ENCODE results near the gene CD300C.
"Not testable (repeated sequence)": the region's sequence is repeated elsewhere in the genome, so short reads cannot be mapped to it uniquely, and the experiment has no call there.

The CD300C gene

DNA sequence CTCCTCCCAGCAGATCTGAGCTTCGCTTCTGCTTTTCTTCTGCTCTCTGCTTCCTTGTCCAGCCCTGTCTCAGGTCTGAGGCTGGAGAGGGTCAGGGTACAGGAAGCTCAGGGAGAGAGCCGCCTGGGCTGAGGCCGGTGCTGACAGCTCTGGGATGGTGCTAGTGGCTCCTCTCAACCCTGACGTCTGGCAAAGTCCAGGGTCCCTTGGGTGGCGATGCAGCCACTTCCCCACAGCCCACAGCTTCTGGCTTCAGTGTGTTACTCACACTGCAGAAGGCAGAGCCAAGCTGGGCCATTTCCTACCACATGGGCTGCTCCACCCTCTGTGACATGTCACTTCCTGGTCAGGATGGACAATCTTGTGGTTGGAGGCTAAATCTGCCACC, at the start of gene CD300C:
TSS of gene CD300C (minus strand) at position 273 of the 388 bp plus-strand sequence. CDS start 333 bp downstream, outside the sequence.
- DNase-seq: no peak

DNA sequence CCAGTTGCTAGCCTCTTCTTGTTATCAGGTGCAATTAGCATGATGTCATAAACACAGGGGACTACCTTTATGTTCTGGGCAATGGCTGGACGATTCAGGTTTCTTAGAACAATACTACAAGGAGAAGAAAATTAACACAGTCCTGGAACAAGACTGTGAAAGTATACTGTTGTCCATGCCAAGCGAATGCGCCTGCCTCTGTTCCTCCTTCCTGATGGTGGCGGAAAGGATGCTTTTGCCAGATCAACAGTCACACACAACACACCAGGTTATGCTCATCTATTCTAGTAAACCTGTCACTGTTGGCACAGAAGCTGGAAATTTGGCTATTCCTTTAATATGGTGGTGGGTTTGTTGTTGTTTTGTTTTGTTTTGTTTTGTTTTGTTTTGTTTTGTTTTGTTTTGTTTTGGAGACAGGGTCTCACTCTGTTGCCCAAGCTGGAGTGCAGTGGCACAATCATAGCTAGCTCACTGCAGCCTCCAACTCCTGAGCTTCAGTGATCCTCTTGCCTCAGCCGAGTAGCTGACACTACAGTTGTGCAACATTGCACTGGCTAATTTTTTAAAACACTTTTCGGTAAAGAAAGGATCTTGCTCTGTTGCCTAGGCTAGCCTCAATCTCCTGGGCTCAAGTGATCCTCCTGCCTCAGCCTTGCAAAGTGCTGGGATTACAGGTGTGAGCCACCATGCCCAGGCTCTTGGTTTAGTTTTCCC, 49.3 kb upstream of the CD300C start:
- no peak for DNase-seq

DNA sequence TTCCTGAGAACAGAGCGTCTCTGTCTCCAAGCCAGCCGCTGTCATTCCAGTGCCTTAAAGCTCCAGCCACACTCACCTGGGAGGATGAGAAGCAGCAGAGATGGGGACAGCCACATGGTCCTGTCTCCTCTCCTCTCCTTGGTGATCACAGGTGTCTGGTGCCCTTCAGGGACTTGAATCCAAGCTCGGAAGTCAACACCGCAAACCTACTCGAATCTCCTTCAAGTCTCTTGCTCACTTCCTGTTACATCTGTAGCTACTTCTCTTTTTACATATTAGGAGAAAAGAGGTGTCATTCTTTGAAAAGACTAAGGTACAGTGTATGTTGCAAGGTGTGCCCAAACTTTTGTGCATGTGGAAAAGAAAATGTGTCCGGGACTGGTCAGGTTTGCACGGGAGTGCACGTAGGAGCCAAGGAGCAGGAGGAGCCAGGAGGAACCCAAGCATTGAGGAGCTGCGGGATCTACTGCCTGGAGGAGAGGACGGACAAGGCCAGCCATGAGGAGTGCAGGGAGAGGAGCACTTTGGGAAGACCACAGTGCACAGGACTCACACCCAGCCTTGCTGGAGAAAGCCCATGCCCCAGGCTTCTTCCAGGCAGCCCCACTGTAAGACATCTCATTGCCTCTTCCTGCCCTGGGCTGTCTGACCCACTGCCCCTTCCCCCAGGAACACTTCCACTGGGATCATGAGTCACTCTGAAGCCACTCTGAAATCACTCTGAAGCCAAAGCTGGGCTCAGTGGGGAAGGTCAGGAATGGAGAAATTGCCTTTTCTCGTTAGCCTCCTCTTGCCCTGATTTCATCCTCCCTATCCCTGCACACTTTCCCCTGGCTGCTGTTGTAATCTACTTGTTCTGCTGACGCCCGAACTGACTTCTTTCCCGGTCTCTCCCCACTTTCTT, 46.4 kb upstream of the CD300C start, which contains the start of gene CD300LD:
TSS of gene CD300LD (minus strand) at position 197 of the 904 bp plus-strand sequence. CDS start at position 116, 81 bp downstream.
- no peak for DNase-seq

DNA sequence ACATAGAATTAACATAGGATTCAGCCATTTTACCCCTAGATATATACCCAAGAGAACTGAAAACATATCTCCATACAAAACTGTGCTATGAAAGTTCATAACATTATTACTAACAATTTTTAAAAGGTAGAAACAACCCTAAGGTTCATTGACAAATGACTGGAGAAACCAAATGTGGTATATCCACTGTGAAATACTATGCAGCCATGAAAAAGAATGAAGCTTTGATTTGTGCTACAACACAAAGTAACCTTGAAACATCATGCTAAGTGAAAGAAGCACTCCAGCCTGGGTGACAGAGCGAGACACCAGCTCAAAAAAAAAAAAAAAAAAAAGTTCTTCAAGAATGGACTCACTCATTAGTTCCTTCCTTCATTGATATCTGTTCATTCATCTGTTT, 45.6 kb upstream of the CD300C start:
- DNase-seq: no peak

DNA sequence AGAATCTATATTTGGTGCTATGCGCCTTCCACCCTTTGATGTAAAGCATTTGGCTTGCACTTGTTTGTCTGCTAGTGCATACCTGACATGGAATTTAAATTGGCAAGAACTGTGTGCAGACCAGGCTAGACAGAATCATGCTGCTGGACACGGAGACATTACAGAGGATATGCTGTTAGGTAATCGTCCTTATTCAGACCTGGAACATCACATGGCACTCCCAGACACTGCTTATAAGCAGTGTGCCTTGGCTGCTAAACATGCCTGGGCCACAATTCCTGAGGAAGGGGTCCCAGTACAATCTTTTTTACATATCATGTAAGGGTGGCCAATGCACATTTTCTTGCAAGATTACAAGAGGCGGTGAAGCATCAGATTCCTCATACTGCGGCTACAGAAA, 39.8 kb upstream of the CD300C start:
- no peak for DNase-seq

DNA sequence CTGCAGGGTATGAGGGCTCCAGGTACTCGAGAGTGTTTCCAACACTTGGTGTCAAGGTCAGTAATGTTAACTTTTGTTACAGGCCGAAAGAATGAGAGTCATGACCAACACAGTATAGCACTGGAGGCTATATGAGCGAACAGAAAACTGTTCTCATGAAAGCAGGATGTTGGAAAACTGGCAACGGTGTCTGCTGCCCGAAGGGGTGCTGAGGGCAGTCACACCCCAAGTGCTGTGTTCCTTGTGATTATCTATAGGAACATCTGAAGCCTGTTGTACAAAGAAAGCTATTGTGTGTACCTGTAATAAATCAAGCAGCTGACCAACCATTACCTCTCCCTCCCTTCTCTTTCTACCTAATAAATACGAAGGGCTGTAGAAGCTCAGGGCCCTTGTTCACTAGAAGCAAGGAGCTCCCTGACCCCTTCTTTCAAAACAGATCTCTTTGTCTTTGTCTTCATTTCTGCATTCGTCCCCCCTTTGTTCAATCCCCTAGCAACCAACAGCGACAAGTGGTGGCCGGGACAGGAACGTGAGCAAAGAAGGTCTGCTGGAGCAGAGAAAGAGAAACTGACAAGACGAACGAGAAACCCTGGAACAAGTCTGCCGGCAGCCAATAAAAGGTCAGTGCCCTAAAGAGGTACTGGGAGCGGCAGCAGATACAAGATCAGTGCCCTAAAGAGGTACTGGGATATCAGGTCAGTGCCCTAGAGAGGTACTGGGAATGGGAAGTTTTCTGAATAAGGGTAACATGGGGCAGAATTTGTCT, 38.6 kb upstream of the CD300C start:
- no peak for DNase-seq

DNA sequence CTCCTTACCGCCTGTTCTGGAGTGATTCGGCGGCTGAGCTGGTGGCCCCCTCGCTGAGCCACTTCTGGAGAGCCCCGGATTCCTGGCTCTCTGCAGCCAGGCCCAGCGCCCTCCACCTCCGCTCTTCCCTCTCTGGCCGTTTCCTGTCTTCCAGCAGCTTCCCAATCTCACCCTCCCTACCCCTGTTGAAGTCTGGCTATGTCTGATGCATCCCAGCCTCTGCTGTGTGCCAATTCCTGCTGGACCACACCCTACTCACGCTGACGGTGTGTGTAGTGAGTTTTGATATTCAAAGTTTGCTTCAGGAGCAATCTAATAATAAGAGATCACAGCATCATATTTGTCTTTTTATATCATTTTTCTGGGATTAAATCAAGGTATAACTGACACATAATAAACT, 36.7 kb upstream of the CD300C start:
- DNase-seq: no peak

DNA sequence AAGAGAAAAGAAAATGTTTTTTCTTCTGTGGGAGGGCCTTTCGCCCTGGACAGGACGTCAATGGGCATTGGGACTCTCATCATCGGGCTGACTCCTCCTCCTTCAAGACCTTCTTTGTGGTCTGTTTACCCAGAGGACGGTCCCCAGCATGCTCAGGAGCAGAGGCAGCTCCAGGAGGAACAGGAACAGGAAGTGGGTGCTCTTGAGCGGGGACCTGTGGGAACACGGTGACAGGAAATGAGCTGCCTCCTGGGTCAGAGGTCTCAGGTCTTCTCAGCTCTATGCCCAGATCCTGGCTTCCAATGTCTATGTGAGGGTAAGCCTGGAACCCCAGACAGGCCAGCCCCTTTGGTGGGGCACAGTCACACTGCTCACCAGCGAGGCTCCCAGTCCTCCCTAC, 34.0 kb upstream of the CD300C start:
- DNase-seq: no peak

DNA sequence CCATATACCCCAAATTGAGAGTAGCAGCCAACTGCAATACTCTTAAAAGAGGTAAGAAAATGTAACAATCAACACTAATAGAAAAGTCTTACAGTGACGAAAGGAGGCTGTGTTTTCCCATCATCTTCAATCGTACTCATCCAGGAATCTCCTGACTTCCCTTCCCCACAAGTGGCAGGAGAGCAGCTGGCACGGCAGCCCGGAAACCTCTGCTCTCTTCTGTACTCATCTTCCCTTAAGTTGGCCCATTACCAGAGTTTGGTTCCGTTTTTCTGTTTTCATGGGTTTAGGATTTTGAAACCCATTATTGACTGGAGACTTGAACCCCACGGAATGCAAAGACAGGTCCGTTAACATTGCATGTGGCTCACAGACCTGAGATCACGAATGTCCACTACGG, 33.1 kb upstream of the CD300C start:
- no peak for DNase-seq

DNA sequence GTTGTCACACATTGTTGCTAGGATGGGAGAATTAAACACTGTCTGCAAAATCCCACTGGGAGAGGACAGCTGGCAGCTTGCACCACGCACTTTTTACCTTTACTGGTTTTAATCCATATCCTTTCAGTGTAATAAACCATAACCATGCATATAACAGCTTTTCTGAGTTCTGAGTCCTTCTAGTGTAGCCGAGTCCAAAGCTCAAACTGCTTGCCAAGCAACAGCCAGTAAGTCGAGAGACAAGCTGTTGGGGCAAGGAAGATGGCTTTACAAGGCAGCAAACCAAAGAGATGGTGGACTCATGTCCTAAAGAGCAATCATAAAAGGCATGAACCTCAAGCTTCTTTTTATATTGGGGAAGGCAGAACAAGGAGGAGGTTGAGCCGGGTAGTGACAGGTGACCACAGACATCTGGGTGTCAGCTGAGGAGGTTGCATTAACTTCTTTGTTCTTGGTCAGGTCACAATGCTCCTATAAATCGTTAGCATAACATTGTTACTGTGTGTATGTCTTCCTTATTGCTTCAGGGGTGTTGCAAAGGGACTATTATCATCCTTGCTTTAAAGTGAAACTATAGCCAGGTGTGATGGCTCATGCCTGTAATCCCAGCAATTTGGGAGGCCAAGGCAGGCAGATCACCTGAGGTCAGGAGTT, 28.7 kb upstream of the CD300C start:
- DNase-seq: no peak

DNA sequence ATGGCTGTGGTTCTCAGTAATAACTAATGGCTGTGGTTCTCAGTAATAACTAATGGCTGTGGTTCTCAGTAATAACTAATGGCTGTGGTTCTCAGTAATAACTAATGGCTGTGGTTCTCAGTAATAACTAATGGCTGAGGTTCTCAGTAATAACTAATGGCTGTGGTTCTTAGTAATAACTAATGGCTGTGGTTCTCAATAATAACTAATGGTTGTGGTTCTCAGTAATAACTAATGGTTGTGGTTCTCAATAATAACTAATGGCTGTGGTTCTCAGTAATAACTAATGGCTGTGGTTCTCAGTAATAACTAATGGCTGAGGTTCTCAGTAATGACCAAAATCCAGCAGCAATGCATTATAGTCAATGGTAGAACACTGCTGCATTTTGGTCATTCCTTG, 27.7 kb upstream of the CD300C start:
- not testable (repeated sequence) for DNase-seq

DNA sequence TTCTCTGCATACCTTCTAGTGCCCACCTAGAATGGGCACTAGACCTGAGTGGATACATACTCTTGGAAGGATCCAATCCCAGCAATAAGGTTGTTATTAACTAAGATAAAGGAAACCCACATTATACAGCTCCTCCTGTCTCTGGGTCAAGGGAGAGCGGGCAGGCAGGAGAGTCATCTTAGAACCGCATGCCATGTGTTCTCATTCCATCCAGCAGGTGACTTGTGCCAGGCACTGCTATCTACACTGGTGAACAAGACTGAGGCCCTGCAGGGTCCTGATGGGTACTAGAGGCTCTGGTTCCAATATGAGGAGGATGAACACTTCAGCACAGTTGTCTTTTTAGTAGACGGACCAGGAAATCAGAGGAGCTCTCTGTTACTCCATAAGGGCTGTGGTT, 27.3 kb upstream of the CD300C start:
- DNase-seq: no peak

DNA sequence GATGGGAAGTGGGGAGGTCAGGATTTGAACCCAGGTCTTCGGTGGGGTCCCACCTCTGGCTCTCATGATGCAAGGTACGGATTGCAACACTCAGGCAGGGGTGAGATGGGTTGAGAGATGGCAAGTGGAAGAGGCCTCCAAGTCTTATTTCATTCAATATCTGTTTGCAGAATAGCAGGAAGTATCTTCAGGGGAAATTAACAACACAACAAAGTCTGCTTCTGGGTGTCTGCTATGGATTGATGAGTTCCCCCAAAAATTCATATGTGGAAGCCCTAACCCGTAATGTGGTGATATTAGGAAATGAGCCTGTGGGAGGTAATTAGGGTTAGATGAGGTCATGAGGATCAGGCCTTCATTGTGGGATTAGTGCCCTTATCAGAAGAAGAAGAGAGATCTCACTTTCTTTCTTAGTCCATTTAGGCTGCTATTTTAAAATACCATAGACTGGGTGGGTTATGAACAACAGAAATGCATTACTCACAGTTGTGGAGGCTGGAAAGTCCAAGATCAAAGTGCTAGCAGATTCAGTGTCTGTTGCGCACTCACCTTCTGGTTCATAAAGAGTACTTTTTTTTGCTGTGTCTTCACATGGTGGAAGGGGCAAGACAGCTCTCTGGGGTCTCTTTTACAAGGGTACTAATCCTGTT, 25.8 kb upstream of the CD300C start:
- DNase-seq: no peak

DNA sequence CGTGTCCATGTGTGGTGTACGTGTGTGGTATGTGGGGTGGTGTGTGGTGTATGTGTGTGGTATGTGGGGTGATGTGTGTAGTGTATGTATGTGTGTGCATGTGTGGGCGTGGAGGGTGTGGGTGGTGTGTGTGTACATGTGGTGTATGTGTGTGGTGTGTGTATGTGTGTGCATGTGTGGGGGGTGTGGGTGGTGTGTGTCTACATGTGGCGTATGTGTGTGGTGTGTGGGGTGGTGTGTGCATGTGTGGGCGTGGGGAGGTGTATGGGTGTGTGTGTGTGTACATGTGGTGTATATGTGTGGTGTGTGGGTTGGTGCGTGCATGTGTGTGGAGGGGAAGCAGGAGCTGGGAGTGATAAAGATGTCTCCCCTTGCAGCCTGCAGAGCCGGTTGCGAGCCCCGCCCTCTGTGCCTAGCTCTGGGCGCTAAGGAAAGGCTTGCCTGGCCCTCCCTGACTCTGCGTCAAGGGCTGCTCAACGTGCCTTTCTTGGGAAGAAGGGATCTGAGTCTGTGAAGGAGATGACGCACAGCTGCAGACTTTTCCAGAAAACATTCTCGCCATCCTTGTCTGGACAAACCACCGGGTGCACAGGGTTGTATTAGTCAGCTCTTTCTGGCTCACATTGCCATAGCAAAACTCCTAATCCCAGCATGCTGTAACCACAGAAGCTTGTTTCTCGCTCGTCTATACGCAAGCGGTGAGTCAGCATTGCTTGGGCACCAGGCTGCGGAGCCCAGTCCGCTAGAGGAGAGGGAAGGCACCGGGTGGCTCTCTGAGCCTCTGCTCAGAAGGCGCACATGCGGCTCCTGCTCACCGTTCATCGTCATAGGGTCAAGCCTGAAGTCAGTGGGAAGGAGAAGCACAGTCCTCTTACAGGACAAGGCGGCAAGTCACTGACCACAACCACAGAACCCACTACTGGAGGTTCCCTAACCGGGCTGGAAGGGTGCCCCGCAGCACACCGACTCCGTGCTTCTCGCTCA, 23.4 kb upstream of the CD300C start:
- no peak for DNase-seq

DNA sequence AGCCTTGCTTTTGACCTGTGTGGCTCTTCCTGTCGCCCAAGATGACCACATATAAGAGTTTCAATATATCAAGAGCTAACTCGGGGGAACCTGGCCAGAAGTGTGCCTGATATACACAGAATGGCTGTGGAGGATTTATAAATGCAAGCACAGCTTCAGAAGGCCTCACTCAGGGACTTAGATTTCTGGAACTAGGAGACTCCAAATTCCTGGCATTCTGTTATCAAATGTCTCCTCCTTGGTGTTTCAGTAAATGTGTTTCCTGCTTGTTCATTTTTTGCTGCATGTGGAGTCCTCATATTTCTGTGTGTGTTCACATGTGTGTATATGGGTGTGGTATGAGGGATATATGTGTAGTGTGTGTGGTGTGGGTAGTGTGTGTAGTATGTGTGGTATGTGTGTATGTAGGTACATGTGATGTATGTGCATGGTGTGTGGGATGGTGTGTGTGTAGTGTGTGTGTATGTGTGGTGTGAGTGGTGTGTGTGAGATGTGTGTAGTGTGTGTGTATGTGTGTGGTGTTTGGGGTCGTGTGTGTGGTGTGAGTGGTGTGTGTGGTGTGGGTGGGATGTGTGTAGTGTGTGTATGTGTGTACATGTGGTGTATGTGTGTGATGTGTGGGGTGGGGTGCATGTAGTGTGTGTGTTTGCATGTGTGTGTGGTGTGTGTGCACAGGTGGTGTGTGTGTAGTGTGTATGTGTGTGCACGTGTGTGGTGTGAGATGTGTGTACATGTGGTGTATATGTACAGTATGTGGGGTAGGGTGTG, 22.4 kb upstream of the CD300C start:
- DNase-seq: no peak

DNA sequence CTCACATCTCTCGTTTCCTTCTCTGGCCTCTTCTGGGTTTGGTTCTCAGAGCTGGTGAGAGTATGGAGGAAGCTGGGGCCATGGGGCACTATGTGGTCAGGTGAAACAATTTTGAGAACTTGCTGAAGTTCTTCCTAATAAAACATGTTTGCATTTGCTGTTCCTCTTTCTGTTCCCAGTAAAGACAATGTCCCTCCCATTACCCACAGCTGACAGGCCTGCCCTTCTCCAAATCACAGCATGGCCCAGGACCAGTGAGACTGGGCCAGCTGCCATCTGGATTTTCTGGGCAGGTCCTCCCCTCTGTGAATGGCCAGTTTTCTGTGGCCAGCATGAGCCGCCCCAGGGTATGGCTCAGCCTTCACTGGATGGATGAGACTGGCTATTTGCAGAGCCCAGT, 21.5 kb upstream of the CD300C start, which contains the start of gene CD300H:
TSS of gene CD300H (minus strand) at position 113 of the 400 bp plus-strand sequence.
- DNase-seq: no peak

DNA sequence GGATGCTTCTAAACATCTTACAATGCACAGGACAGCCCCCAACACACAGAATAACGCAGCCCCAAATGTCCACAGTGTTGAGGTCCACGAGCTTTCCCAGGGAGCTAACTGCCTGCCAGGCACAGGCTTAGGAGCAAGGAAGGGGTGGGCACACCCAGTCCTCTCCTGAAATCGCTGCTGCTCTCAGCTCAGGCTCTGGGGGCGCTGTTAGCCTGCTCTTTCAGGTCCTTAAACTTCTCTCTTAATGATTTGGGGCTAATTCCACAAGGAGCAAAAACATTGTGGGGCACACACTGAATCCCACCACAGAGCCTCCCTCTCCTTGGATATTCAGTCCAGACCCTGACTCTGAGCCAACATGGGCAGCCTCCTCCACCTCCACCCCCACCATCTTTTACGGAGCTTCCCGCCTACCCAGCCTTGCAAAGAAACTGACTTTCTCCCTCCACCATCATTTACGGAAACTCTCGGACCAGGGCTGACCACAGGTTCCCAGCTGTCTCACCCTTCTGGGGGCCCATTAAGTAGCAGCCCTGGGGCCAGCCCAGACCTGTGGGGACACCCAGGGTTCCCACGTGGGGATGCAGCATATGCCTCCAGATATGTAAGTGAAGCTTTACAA, 20.3 kb upstream of the CD300C start:
- DNase-seq: no peak

DNA sequence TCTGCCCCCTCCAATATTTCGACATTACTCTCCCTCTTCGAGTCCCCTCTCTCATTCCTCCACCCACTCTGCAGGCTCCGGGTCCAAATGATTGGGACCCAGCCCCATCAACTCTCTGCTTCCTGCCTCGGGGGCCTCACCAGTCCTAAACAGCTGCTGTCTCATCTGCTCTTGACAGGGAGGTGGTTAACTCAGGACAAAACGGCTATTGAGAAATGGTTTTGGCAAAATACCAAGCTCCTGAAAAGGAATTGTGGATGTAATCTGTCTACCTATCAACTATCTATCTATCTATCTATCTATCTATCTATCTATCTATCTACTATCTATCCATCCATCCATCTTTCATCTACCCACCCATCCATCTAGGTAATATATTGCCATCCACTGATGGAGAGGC, 19.2 kb upstream of the CD300C start:
- DNase-seq: no peak

DNA sequence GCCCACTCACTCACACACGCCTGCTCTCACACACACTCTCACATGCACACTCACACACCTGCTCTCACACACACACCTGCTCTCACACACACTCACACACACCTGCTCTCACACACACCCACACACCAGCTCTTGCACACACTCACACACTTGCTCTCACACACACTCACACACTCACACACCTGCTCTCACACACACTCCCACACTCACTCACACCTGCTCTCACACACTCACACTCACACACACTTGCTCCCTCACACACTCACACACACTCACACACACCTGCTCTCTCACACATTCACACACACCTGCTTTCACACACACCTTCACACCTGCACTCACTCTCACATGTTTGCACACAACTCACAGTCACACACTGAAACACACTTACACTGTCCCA, 17.4 kb upstream of the CD300C start:
- no peak for DNase-seq

DNA sequence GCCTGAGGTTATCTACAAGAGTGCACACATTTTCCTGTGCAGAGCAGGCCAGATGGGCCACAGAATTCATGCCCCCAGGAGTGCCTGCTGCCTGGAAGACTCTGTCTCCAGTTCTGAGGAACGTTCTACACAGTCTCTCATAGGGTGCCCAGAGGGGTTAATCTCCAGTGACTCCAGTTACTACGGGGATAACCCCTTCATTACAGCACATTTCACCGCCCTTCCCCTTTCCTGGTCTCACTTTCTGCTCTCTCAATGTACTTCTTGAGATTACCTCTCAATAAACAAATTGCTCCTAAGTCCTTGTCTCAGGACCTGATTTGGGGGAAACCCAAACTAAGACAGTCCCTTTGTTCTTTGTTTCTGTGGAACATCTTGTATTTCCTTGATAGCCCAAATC, 15.7 kb upstream of the CD300C start:
- DNase-seq: no peak
